Kidney tubule cell (primary cell): Measurements from ENCODE around the gene SLC16A6.
"Not testable (repeated sequence)": the region's sequence is repeated elsewhere in the genome, so short reads cannot be mapped to it uniquely, and the experiment has no call there.

Experiments used
- DNase-seq: peaks from one replicate; pipeline ENCODE4 v3.0.0-alpha.2; 2018; ENCODE audit warnings: low spot score

Gene SLC16A6

DNA sequence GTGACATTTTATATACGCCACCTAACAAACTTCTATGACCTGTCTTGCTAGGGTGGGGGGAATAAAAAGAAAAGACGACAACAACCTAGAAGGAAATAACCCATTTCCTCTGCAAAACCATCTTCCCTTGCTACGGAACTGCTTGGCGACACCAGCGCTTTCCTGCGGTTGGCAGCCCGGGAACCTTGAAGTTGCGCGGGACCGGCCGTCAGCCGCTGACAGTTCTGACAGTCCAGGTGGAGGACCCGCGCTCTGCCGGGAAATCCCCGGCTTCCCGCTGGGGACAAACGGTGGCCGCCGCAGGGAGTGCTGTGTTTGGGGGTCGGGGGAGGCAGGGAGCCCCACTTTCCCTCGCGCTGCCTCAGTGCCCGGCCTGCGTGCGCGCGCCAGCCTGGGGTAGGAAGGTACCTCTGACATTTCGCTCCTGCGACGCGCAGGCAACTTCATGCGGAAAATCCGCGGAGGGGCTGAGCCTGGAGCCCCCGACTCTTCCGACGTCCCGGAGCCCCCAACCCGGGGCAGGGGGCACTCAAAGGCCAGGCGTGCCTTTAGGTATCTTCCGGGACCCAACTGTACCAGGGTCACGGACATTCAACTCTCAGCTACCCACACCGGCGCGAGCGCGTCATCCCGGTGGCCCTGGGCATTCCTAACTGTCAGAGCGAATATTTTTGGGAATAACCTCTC lies 516 bp downstream of the SLC16A6 start:
- DNase-seq = peak; percentile 33

DNA sequence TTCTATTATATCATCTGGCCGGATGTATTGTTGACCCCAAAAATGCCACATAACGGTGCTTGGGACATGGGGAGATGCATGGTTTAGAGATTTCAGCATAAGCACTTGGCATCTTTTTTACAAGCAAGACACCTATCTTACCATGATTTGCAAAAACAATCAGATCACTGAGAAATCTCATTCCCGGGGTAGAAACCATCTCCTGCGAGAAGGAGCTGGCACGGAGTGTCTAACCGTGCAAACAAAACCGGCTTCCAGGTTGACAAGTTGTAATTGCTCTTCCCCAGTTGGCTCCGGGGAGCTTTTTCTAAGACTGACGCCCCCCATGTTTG lies 1.0 kb downstream of the SLC16A6 start:
- no peak for DNase-seq

DNA sequence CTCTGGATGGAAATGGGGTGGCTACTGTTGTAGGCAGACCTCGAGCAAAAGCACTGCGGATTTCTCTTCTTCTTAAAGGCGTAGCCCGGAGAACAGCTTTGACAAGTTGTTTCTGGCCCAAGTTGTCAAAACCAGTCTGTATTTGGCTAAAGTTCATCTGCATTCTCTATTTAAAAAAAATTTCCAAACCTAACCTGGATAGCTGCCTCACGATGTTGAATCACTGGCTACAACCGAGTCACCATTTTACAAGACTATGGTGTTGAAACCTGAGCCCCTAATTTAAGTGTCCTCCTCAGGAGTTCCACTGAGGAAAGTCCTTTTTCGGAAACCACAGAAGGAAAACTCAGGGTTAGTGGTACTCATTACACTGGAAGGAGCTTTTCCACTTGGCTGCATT lies 1.5 kb downstream of the SLC16A6 start:
- no peak for DNase-seq

DNA sequence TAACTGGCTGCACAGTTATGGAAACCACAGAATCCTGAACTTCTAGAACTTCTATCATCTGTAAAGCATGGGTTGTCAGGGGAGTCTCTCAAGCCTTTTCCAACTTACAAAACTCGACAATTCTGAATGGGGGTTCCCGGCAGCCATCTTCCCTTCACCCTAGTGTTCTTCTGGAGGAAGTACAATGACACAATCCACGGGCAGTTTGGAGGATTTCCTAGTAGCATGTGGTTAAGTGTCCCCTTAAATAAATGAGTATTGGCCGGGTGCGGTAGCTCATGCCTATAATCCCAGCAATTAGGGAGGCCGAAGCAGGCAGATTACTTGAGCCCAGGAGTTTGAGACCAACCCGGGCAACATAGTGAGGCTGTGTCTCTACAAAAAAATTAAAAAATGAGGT lies 2.1 kb downstream of the SLC16A6 start:
- no peak for DNase-seq

DNA sequence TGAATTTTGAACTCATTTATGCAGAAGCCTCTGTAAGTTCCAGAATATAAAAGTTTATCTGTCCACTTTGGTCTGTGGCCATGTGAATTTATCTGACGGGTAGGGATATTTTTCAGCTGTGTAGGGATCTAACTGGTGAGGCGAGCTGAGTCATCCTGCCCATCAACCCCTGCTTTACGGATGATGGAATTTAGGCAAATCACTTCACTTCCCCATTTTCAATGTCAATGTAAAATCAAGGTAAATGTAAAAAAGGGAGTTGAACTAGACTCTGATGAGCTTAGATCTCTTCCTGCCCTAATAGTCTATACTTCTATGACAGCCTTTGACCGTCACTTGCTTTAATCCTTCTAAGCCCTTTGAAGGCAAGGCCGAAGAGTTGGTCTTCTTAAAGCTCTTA lies 2.6 kb downstream of the SLC16A6 start:
- DNase-seq = peak; percentile 25

DNA sequence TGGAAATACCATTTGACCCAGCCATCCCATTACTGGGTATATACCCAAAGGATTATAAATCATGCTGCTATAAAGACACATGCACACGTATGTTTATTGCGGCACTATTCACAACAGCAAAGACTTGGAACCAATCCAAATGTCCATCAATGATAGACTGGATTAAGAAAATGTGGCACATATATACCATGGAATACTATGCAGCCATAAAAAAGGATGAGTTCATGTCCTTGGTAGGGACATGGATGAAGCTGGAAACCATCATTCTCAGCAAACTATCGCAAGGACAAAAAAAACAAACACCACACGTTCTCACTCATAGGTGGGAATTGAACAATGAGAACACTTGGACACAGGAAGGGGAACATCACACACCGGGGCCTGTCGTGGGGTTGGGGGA lies 9.0 kb downstream of the SLC16A6 start:
- not testable (repeated sequence) for DNase-seq

DNA sequence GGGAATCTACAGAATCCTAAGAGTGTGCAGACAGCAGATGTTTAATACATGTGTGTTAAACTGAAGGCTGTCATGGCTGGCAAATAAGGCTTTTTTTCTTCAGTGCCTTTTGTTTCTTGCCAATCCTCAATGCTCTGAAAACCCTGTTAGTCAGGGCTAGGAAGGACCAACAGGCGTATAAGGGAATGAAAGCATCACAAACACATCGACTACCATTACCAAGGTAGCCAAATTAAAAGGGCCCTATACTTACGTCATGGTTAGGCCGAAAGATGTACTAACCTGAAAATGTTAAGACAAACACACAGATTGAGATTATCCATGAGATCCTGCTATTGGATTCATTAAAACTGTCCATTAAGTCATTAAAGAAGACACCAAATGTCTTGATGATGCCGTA lies 13.1 kb downstream of the SLC16A6 start:
- DNase-seq = no peak

DNA sequence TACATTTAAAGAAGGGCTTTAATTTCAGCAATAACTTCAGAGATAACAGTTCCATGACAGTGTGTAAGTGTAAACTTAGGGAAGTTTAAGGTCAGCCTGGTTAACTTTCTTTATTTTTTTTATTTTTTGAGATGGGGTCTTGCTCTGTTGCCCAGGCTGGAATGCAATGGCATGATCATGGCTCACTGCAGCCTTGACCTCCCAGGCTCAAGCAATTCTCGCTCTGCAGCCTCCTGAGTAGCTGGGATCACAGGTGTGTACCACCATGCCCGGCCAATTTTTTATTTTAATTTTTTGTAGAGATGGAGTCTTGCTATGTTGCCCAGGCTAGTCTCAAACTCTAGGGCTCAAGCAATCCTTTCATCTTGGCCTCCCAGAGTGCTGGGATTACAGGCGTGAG lies 14.6 kb downstream of the SLC16A6 start:
- DNase-seq = not testable (repeated sequence)

DNA sequence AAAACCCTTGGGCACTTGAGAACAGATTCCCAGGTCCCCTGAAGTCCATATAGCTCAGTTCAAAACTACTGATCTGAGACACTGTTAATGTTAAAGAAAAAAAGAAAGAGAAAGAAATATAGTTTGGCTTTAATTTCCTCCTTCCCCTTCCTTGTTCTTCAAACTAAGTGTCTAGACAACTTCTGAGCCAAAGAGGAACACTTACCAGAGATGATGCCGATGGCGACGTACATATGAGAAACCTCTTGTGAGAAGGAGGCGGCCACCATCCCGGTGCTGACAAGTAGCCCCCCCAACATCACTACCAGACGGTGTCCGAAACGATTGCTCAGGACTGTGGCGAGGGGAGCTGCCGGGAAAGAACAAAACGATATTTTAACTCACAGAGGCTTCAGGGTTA lies 17.2 kb downstream of the SLC16A6 start:
- no peak for DNase-seq

DNA sequence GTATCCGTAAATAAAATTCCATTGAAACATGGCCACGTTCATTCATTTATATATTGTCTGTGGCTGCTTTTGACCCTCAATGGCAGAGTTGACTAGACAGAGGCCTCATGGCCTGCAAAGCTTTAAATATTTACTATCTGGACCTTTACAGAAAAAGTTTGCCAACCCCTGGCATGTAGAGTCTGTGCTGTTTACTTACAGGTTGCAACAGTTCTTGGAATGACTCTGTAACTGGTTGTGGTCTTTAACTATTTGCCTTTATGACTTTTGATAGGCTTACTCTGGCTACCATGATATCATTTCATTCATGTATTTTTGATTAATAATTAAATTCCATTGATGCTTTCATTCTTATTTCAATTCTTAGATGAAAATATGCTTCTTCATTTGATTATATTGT lies 25.1 kb downstream of the SLC16A6 start:
- DNase-seq = not testable (repeated sequence)

DNA sequence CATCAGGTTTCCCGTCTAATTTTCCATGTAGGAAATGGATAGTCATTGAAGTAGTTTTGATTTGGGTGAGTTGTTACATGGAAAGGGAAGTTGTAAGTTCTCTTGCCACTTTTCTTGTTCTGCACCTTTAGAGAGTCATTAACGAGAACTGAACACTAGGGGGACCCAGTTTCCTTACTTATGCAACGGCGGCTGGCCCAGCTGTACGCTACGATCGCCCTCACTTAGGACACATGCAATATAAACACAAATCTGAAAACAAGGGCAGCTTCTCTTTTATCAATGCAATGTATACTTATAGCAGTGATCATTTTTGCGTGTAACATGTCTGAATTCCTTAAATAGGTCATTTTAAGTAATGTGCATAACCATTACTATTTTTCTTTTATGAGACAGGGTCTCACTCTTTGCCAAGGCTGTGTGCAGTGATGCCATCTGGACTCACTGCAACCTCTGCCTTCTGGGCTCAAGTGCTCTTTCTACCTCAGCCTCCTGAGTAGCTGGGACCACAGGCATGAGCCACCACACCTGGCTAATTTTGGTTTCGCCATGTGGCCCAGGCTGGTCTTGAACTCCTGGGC lies 27.7 kb downstream of the SLC16A6 start:
- peak; percentile 41 for DNase-seq

DNA sequence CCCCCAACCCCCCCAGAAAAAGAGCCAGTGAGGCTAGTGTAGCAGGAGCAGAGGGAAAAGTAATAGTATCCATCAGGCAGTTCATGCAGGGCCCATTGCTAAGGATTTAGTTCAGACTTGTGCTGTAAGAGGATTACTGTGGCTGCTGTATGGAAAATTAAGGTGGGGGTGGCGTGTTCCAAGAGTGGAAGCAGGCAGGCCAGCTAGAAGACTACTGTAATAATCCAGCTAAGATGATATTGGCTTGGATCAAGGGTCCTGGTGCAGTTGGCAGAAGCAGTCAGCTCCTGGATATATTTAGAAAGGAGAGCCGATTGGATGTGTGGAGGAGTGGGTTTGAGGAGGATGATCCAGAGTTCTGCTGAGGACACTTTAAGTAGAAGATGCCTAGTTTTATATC lies 28.5 kb downstream of the SLC16A6 start:
- not testable (repeated sequence) for DNase-seq

DNA sequence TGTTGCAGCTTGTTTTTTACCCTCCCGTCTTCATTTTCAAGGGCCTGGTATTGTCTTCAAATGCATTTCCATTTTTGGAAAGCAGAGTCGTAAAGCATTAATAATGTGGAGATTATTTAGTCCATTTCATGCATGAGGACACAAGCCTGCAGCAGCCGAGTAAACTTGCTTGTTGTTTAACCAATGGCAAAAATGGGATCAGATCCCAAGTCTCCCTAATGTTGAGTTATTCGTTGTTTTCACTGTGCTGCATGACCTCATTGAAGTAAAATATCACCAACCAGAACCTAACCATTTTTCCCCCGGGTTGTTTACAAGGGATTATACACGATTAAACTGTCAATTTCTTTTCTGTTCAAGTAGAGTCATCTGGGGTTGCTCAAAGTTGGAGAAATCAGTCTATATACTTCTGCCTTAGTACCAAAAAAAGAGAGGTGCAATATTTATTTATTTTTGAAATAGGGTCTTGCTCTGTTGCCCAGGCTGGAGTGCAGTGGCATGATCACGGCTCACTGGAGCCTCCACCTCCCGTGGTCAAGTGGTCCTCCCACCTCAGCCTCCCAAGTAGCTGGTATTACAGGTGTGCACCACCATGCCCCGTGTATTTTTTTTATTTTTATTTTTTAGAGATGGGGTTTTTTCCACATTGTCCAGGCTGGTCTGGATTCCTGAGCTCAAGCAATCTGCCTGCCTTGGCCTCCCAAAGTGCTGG lies 30.7 kb downstream of the SLC16A6 start:
- peak; percentile 37 for DNase-seq

DNA sequence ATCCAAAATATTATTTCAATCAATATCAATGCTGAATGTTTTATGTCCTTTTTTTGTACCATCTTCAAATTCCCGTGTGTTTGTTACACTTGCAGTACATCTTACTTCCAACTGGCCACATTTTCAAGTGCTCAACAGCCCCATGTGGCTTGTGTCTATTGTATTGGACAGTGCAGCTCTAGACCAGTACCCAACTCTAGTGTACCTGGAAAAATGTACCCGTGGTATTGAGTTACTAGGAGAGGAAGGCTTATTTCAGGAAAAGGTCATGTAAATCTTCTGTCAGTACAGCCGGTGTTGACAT lies 31.3 kb downstream of the SLC16A6 start:
- DNase-seq = peak; percentile 30

DNA sequence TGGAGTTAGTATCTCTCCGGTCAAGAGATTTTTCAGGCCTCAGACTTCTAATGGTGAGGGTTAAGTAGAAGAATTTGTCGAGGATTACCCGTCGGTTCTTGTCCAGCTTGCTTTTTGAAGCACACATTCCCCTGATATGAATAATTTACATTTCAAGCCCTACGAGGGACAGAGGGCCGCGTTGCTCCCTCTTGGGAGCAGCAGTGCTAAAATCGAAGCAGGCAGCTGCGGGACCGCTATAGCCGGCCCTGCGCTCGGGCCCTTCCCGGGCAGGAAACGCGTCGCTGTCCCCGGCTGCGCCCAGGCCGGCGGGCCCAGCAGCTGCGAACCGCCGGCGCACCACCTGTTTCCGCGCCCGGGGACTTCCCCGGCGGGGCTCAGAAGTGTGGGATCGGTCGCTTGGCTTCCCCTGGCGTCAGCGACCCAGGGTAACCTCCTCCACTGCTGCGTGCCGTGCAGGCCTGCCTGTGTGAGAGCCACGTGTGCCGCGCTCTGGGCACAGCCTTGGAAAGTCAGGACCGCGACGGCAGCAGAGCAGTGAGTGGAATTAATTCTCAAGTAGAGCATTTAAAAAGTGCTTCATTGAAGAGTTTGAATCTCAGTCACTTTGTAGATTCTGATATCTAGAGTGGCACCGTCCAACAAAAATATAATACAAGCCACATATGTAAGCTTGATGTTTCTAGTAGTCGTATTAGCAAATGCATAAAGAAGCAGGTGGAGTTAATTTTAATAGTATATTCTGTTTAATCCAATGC lies 31.9 kb downstream of the SLC16A6 start:
- peak; percentile 75 for DNase-seq

DNA sequence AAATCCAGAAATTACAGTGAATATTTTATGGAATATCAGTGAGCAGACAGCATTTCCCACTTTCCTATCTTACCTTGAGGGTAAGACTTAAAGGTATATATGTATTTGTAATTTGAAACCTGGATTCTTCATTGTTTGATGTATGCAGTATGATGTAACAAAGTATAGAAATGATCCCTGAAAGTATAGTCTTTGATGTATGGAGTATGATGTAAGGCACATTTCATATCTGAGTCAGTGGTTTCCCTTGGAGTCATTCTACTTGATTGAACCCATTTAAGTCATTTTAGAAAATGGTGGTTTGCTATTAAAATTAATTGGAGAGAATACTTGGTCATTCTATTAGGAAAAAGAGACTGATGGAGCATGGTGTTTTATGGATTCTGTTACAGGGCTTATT lies 33.0 kb downstream of the SLC16A6 start:
- DNase-seq = no peak

DNA sequence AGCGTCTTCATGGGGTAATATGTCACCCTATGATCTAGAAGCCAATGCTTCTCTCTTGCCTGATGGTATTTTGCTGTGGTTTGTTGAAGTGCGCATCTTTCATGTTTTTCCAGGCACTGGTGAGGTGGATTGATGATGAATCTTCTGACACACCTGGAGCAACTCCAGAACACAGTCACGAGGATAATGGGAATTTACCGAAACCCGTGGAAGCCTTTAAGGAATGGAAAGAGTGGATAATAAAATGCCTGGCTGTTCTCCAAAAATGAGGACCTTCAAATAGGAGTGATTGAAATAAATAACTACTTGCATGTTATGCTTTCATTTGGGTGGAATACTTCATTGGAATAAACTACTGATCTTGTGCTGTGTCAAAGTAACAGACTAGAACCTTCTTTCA lies 34.2 kb downstream of the SLC16A6 start:
- peak; percentile 39 for DNase-seq

DNA sequence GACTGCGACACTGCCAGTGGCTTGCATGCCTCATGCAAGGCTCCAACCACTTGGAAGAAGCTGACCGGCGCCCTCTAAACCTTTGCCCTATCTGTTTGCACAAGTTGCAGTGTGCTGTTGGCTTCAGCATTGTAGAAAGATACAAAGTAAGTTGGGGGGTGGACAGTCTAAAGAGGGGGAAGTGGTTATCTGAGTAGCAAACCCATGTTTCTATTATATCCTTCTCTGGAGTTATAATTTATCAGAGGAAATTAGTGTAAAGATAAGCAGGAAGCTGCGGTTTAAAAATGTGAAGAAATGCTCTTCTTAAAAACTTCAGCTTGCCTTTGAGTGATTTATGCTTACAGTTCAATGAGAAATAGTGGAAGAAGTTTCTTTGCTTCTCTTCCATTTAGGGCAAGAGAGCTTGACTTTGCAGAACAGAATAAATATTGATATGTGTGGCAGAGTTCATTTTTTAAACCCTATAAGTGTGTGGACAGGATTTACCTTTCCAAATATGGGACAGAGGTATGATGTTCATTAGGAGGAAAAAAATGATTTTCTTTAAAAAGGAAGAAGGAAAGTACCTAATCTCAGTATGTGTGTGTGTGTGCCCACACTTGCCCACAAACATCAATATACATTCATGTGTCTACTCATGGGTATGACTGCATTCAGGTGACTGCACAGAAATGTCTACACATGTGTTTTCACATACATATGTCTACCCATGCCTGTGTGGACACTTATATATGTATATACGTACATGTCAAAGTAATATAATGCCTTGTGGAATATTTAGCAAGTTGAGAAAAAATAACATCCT lies 35.0 kb downstream of the SLC16A6 start:
- DNase-seq = no peak

DNA sequence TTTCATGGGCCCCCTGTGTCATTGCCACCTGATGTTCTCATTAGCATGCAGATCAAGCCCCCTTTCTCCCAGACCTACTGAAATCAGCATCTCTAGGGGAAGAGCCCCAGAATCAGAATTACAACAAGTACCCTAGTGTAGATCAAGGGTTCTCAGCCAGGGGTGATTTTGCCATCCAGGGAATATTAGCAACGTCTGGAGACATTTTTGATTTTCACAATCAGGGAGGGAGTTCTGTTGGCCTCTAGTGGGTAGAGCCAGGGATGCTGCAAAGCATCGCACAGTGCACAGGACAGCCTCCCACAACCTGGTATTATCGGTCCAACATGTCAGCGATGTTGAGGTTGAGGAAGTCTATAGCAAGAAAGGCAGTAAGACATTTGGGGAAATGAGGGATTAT lies 35.8 kb downstream of the SLC16A6 start:
- DNase-seq = no peak

DNA sequence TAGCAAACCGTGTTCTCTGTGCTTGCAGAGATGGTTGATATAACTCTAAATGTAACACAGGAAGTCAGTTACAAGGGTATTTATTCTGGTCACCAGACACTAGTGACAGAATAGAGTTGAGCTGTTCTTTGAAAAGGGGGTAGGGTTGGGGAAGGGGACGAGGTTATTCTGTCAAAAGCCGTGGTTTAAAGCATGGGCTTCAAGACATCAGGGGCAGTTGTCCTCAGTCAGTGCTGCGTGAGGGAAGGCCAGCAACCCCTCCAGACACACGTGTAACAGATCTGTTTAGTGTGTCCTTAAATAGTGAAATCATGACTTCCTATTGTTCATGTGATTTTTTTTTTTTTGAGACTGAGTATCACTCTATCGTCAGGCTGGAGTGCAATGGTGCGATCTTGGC lies 37.5 kb downstream of the SLC16A6 start:
- not testable (repeated sequence) for DNase-seq

DNA sequence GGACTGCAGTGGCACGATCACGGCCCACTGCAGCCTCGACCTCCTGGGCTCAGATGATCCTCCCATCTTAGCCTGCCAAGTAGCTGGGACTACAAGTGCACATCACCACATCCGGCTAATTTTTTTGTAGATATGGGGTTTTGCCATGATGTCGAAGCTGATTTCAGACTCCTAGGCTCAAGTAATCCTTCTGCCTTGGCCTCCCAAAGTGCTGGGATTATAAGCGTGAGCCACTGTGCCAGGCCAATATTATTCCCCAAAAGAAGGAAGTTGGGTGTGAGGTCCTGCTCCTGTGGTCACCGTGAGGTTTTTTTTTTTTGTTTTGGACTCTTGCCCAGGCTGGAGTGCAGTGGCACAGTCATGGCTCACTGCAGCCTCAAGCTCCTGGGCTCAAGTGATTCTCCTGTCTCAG lies 41.6 kb downstream of the SLC16A6 start:
- peak; percentile 39 for DNase-seq

DNA sequence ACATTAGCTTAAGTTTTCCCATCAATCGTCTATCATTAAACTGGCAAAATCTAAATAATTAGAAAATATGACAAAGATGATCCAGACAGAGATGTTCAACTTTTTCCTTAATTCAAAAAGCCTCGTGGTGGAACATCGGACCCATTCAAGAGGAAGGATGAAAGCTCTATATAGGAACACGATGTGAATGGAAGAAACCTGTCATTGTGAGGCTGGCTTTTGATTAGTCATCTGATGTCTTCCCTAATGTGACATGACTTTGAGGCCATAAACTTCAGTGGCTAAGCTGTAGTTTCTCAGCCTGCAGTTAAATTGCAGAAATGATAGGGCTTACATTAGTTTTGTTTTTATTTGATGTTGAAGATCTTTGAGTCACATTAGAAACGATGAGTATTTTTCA lies 42.0 kb downstream of the SLC16A6 start:
- no peak for DNase-seq
